ENCODE results near the gene EFCAB5. TPM values are rescaled to one million over a fixed set of nuclear protein-coding genes. Genes with fewer than 3 reads are reported as not detected.

Gene EFCAB5
- 1.6 TPM for total RNA-seq

DNA sequence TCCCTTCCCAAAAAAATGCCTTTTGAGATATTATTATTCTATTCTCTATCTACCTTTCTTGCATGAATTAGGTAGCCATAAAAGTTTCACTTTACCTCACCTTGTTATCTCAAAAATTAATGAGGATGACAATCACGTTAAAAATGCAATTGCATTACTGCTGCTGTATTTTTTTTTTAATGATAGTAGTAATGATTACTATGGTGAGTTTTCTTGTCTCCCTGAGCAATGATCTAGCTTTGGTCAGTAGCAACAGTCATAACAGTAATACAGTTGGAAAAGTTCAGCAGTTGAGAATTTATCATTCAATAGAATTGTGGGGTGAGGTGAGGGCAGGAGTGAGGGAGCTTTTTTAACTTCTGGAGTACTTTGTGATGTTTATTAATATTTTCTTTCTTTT lies at the start of gene EFCAB5:
Gene EFCAB5 (plus strand): TSS at position 301 of the 400 bp plus-strand sequence. CDS start 163 bp downstream, outside the sequence.

DNA sequence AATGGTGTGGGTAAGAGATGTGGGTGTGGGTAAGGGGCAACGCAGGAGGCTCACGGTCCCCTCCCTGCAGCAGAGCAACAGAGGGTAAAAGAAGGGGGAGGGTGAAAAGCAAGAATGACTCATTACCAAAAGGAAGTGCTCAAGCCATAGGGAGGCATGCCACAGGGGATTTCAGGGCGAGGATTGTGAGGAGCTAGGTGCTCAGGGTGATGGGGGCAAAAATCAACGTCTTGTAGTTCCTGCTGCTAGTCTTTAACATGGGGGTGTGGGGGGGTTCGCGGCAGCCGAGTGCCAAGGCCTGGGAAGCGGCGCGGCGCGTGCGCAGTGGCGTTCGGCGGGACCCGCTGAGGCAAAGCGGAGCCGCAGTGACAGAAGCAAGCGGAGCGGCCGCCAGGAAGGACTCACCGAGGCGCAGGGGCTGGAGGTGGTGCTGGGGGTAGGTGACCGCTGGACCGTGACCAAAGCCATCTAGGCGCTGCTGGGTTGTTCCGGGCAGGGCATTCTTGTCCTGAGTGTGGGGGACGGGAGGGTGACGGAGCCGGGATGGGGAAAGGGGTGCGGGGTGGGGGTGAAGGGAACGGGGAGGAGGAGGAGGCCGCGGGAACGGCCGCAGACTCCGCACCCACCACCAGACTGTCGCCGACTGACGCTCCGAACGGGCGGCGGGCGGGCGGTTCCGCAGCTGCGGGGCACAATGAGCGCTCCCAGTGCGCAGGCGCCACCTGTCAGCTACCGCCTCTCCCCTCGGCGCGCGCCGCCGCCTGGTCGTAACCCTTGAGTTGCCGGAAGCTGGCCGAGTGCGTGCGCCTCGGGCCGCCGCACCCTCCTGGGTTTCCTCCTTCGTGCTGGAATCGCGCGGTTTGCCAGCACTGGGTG lies 11.7 kb upstream of the EFCAB5 start, which contains the start of gene SSH2:
Gene SSH2 (minus strand): TSS at position 696 of the 876 bp plus-strand sequence. CDS start 228 bp downstream, at position 468.

DNA sequence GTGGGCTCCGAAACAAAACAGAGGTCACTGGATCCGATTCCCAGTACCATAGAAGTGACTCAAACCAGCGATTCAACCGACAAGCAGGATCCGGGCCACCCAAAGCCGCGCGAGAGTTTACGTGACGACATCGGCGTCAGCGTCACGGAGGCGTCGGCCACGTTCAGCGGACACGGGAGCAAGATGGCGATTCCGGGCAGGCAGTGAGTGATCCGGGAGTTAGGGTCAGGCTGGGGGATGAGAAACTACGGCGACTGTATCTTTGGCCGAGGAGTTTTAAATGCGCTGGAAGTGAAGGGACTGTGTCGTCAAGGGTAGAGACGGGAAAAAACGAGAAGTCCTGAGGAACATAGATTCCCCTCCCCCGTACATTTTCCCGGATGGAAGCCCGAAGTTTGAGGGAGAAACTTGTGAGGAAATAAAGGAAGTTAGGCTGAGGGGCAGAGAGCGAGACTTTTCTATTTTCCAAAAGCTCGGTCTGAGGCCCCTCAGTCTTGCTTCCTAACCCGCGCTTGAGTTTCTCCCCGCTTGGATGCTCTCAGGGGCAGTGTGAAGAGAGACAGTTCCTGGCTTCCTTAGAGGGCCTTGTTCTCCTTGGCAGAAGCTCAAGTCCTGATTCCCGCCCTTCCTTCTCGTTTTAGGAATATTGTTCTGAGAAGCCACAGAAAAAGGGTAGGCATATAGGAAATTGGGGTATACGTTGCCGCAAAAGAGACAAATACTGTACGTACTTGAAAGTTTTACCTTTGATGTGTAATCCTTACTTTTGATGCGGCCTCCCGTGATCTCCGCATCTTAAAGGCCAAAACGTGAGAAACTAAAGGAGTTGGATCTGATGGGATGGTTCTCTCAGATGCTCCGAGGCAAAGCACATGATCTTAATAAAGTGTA lies 175.5 kb downstream of the EFCAB5 start, which contains the start of gene NSRP1:
Gene NSRP1 (plus strand): TSS at position 156 of the 891 bp plus-strand sequence. CDS start 28 bp downstream, at position 184.

Small RNAs within 50 kb of the gene (small RNA-seq; reads per million reads assigned to genes)
- gene AC104984.5 (not detected), gene RNY4P13 (not detected)

Other genes with a start within 250 kb of the EFCAB5 start
- 26.3 TPM for gene SSH2, start 11.4 kb upstream of the EFCAB5 start, total RNA-seq
- 11.1 TPM for gene NSRP1, start 175.2 kb downstream of the EFCAB5 start, total RNA-seq